NCI-H2081 (cell line): Measurements from ENCODE around the gene NFIB.

Experiments
- DNase-seq, 2 experiments: peaks; one replicate each; lab custom pipeline; 2025; lab: John Stamatoyannopoulos, UW

NFIB gene

GRCh38 chr9:14306672-14307660 lies 7.0 kb downstream of the NFIB start:
- DNase-seq, result peak; percentile 65 to 78

GRCh38 chr9:14306188-14306587 lies 7.8 kb downstream of the NFIB start:
- DNase-seq, result no peak

GRCh38 chr9:14304259-14304658 lies 9.7 kb downstream of the NFIB start:
- DNase-seq, result peak in 1 of 2 experiments; percentile 65

GRCh38 chr9:14303521-14303920 lies 10.4 kb downstream of the NFIB start:
- DNase-seq, result peak; percentile 62 to 85

GRCh38 chr9:14303100-14303499 lies 10.8 kb downstream of the NFIB start:
- peak in 1 of 2 experiments; percentile 67 for DNase-seq

GRCh38 chr9:14302405-14302804 lies 11.5 kb downstream of the NFIB start:
- DNase-seq, result no peak

GRCh38 chr9:14301583-14302021 lies 12.3 kb downstream of the NFIB start:
- no peak for DNase-seq

GRCh38 chr9:14301006-14301405 lies 12.9 kb downstream of the NFIB start:
- DNase-seq, result no peak

- no peak for DNase-seq
Measured at GRCh38 chr9:14300588-14300987, 13.4 kb downstream of the NFIB start.

GRCh38 chr9:14300040-14300439 lies 13.9 kb downstream of the NFIB start:
- no peak for DNase-seq

- no peak for DNase-seq
Measured at GRCh38 chr9:14298601-14299022, 15.3 kb downstream of the NFIB start.

GRCh38 chr9:14296495-14297113 lies 17.3 kb downstream of the NFIB start:
- no peak for DNase-seq

- DNase-seq, result no peak
Measured at GRCh38 chr9:14294659-14295058, 19.3 kb downstream of the NFIB start.

- no peak for DNase-seq
Measured at GRCh38 chr9:14293801-14294200, 20.1 kb downstream of the NFIB start.

GRCh38 chr9:14292181-14292739 lies 21.7 kb downstream of the NFIB start:
- no peak for DNase-seq

GRCh38 chr9:14289916-14290315 lies 24.0 kb downstream of the NFIB start:
- DNase-seq, result no peak

- no peak for DNase-seq
Measured at GRCh38 chr9:14288433-14288832, 25.5 kb downstream of the NFIB start.

- DNase-seq, result no peak
Measured at GRCh38 chr9:14286121-14286520, 27.8 kb downstream of the NFIB start.

GRCh38 chr9:14283276-14283675 lies 30.7 kb downstream of the NFIB start:
- no peak for DNase-seq

- DNase-seq, result no peak
Measured at GRCh38 chr9:14281876-14282275, 32.1 kb downstream of the NFIB start.

- no peak for DNase-seq
Measured at GRCh38 chr9:14281136-14281795, 32.7 kb downstream of the NFIB start.

GRCh38 chr9:14279671-14280070 lies 34.3 kb downstream of the NFIB start:
- no peak for DNase-seq
